OCI-LY7 (cell line): ENCODE data around the gene TGFBI.

Experiments used
- CTCF ChIP-seq: fragments of 200-600 bp; sonication (generic); conservative IDR thresholded peaks from 2 replicates; pipeline ENCODE4 v1.5.1; 2014; ENCODE audit warnings: mild to moderate bottlenecking, antibody characterized with exemption, low read length, moderate library complexity, mixed read lengths
- EZH2phosphoT487 ChIP-seq: fragments of 200-600 bp; sonication (generic); IDR thresholded peaks from 2 replicates; pipeline ENCODE4 v1.6.1; 2018; ENCODE audit warnings: low read depth, borderline replicate concordance, mild to moderate bottlenecking, mixed run types, antibody characterized with exemption, low read length, moderate library complexity, mixed read lengths

- no peak for TF ChIP-seq EZH2phosphoT487
- no peak for TF ChIP-seq CTCF
Measured at GRCh38 chr5:136056336-136056735, 27.5 kb downstream of the TGFBI start.
